K562 (cell line): Measurements from ENCODE around the gene CAPN7.

ENCODE experiments used
- CTCF ChIP-seq, 3 experiments: IDR thresholded peaks in 2 of 3; conservative IDR thresholded peaks in 1 of 3; 2 replicates each; pipeline ENCODE4 v1.5.1; 2011 to 2012; ENCODE audit warnings: low read length in 3 of 3, mild to moderate bottlenecking in 3 of 3, control low read depth in 2 of 3, improper control_type of control experiment in 1 of 3, inconsistent platforms in 1 of 3, low read depth in 1 of 3, mixed read lengths in 1 of 3, moderate library complexity in 1 of 3; ENCODE audit not compliant: insufficient read depth in 2 of 3
- FOS ChIP-seq: IDR thresholded peaks from 3 replicates; pipeline ENCODE4 v1.6.1; 2011; ENCODE audit not compliant: insufficient read length; ENCODE audit errors: extremely low read depth
- HDGF ChIP-seq: fragments of 450-650 bp; IDR thresholded peaks from 2 replicates; pipeline ENCODE4 v1.6.1; 2016
- JUND ChIP-seq, 2 experiments: IDR thresholded peaks; 2 replicates in 1 of 2; 3 replicates in 1 of 2; pipeline ENCODE4 v1.6.1; 2011; ENCODE audit warnings: borderline replicate concordance in 2 of 2, low read depth in 2 of 2, low read length in 2 of 2, improper control_type of control experiment in 1 of 2, missing biosample characterization in 1 of 2, missing genetic modification characterization in 1 of 2, missing genetic modification reagents in 1 of 2
- KLF10 ChIP-seq: fragments of 250-450 bp; sonication (Bioruptor Pico); IDR thresholded peaks from 2 replicates; pipeline ENCODE4 v1.6.1; 2021; ENCODE audit warnings: matching md5 sums
- NELFE ChIP-seq: IDR thresholded peaks from 2 replicates; pipeline ENCODE4 v1.6.1; 2011; ENCODE audit warnings: mild to moderate bottlenecking; ENCODE audit not compliant: insufficient read depth, insufficient read length
- NFIC ChIP-seq: fragments of 450-650 bp; IDR thresholded peaks from 2 replicates; pipeline ENCODE4 v1.6.1; 2017; ENCODE audit warnings: mild to moderate bottlenecking, inconsistent platforms
- SMARCC2 ChIP-seq: fragments of 450-650 bp; IDR thresholded peaks from 2 replicates; pipeline ENCODE4 v1.6.1; 2017; ENCODE audit warnings: antibody characterized with exemption, moderate library complexity, mild to moderate bottlenecking, low read depth
- ZBTB2 ChIP-seq: fragments of 450-650 bp; IDR thresholded peaks from 2 replicates; pipeline ENCODE4 v1.6.1; 2016; ENCODE audit warnings: antibody characterized with exemption
- ZBTB40 ChIP-seq, 2 experiments: fragments of 450-650 bp in 1 of 2; sonication (generic) in 1 of 2; formaldehyde crosslinking in 1 of 2; IDR thresholded peaks; 2 replicates each; pipeline versions ENCODE4 v1.7.1 to v1.9.0; 2016 to 2022; ENCODE audit warnings: inconsistent platforms in 1 of 2, mild to moderate bottlenecking in 1 of 2, missing genetic modification reagents in 1 of 2

- TF ChIP-seq KLF10 (CRISPR knock-in tag) (no peak), CTCF (IDR thresholded peaks at IDR 0.05 in 2 of 3, conservative IDR thresholded peaks at IDR 0.05 in 1 of 3; ENCODE audit: insufficient read depth in 2 of 3, low read depth in 1 of 3, low read length in 3 of 3) (no peak), ZBTB2 (no peak), NELFE (no peak), FOS (no peak), NFIC (no peak), HDGF (no peak), ZBTB40 (IDR thresholded peaks at IDR 0.05) (no peak), ZBTB40 (CRISPR knock-in tag; IDR thresholded peaks at IDR 0.05) (no peak), JUND (IDR thresholded peaks at IDR 0.05; ENCODE audit: borderline replicate concordance, low read depth, low read length) (no peak), JUND (tag; IDR thresholded peaks at IDR 0.05; ENCODE audit: borderline replicate concordance, low read depth, low read length) (no peak), SMARCC2 (no peak)
Observed at GRCh38 chr3:15288331-15289035, 82.4 kb downstream of the CAPN7 start.
